CD4-positive, alpha-beta memory T cell (primary cell): Measurements from ENCODE around the gene NPHP4. TPM values are rescaled to one million over a fixed set of nuclear protein-coding genes. Genes with fewer than 3 reads are reported as not detected.

Experiments
- CTCF ChIA-PET: fragments of 350-600 bp; sonication (Branson Sonifier 250); formaldehyde crosslinking; loops from one replicate; lab custom pipeline; 2021; ENCODE audit warnings: inconsistent platforms; ENCODE audit not compliant: partially characterized antibody; lab: Charles Lee
- POLR2A ChIA-PET: fragments of 350-600 bp; sonication (Branson Sonifier 250); formaldehyde crosslinking; loops from one replicate; lab custom pipeline; 2021; ENCODE audit not compliant: partially characterized antibody; lab: Charles Lee
- DNase-seq, 5 donors: peaks; one replicate each; pipeline versions ENCODE4 v3.0.0 to v3.0.0-alpha.2; 2020 to 2022; ENCODE audit warnings: mixed read lengths in 1 of 5
- H3K27ac ChIP-seq: one replicate; pipeline ENCODE4 v1.7.0; 2013; ENCODE audit warnings: low read depth, low read length
- H3K27me3 ChIP-seq: 2 replicates; pipeline ENCODE4 v1.7.0; 2013; ENCODE audit warnings: mild to moderate bottlenecking, low read length, moderate library complexity; ENCODE audit not compliant: insufficient read depth
- H3K36me3 ChIP-seq: 2 replicates; pipeline ENCODE4 v1.7.0; 2013; ENCODE audit warnings: mild to moderate bottlenecking, low read length, moderate library complexity; ENCODE audit not compliant: insufficient read depth
- H3K4me1 ChIP-seq: 2 replicates; pipeline ENCODE4 v1.7.0; 2013; ENCODE audit warnings: mild to moderate bottlenecking, low read length, moderate library complexity; ENCODE audit not compliant: insufficient read depth
- H3K4me3 ChIP-seq, 2 donors: one replicate each; pipeline ENCODE4 v1.7.0; 2013; ENCODE audit warnings: low read length in 2 of 2, mild to moderate bottlenecking in 1 of 2
- H3K9me3 ChIP-seq, 2 donors: one replicate each; pipeline ENCODE4 v1.7.0; 2013; ENCODE audit warnings: low read length in 2 of 2, control low read depth in 1 of 2; ENCODE audit not compliant: control insufficient read depth in 1 of 2
- H3K27ac Mint-ChIP-seq, 7 donors: one replicate each; pipeline ENCODE4 v1.8.0; 2020 to 2021; ENCODE audit warnings: mixed read lengths in 7 of 7, mild to moderate bottlenecking in 6 of 7, inconsistent platforms in 3 of 7, moderate library complexity in 3 of 7
- H3K27me3 Mint-ChIP-seq, 2 donors: one replicate each; pipeline ENCODE4 v1.8.0; 2020 to 2021; ENCODE audit warnings: mixed read lengths in 2 of 2
- H3K36me3 Mint-ChIP-seq, 2 donors: one replicate each; pipeline ENCODE4 v1.8.0; 2020 to 2021; ENCODE audit warnings: mixed read lengths in 2 of 2, inconsistent platforms in 1 of 2, mild to moderate bottlenecking in 1 of 2
- H3K4me1 Mint-ChIP-seq, 4 donors: one replicate each; pipeline ENCODE4 v1.8.0; 2020 to 2021; ENCODE audit warnings: mixed read lengths in 4 of 4, mild to moderate bottlenecking in 1 of 4
- H3K4me3 Mint-ChIP-seq, 8 donors: one replicate each; pipeline ENCODE4 v1.8.0; 2020 to 2021; ENCODE audit warnings: mixed read lengths in 8 of 8, mild to moderate bottlenecking in 7 of 8, moderate library complexity in 6 of 8, inconsistent platforms in 3 of 8
- H3K9me3 Mint-ChIP-seq, 8 donors: one replicate each; pipeline ENCODE4 v1.8.0; 2020 to 2021; ENCODE audit warnings: mixed read lengths in 8 of 8, mild to moderate bottlenecking in 5 of 8, inconsistent platforms in 3 of 8, moderate library complexity in 1 of 8
- intact Hi-C: fragments of 100-400 bp; cut with micrococcal nuclease; formaldehyde crosslinking; loops from one replicate; pipeline ENCODE4 v1.15.1; 2023
- polyA plus RNA-seq, 2 donors: library from polyadenylated mRNA; unstranded; fragments of 300-500 nt; fragmentation: Illumina TruSeq; gene quantifications; one replicate each; pipeline ENCODE4 v1.2.3, GENCODE V29; 2021
- total RNA-seq, 2 experiments: library from RNA; stranded (reverse); gene quantifications; one replicate each; pipeline ENCODE4 v1.2.3, GENCODE V29; 2021

The NPHP4 gene
- total and polyA plus RNA-seq, 4 experiments from 2014 or later: 1.0 to 9.6 (median 4.3) TPM

GRCh38 chr1:6006882-6007281 is 14.7 kb upstream of the NPHP4 start:
- ChIA-PET CTCF (interaction anchor here (0.8 kb wide), 1 partner anchor 19 kb away, joined by 3 read pairs; no protein-coding TSS in a partner anchor), POLR2A (no interaction called here)
- Mint-ChIP-seq H3K36me3 (peaks cover 6 to 12% of the 10 kb centered on the region in 2 donors), H3K4me3 (peak overlapping the region in 1 of 8 donors; percentile 55), H3K9me3 (no peaks in the 10 kb centered on the region), H3K27me3 (no peaks in the 10 kb centered on the region), H3K27ac (peak overlapping the region in 2 of 7 donors; percentile 68 to 74), H3K4me1 (peaks cover 5 to 20% (median 12%) of the 10 kb centered on the region in 4 donors)
- DNase-seq: no peak
- intact Hi-C loops: no loop called here
- Histone ChIP-seq H3K36me3 (no peaks in the 10 kb centered on the region), H3K27ac (no peak overlapping the region), H3K27me3 (no peaks in the 10 kb centered on the region), H3K4me3 (no peak overlapping the region), H3K4me1 (peaks cover 16% of the 10 kb centered on the region), H3K9me3 (no peaks in the 10 kb centered on the region)

- Mint-ChIP-seq H3K27ac (no peak overlapping the region), H3K4me1 (peaks cover 7 to 25% (median 12%) of the 10 kb centered on the region in 4 donors), H3K36me3 (peaks cover 6 to 14% of the 10 kb centered on the region in 2 donors), H3K9me3 (no peaks in the 10 kb centered on the region), H3K27me3 (no peaks in the 10 kb centered on the region), H3K4me3 (peak overlapping the region in 1 of 8 donors; percentile 24)
- Histone ChIP-seq H3K4me3 (no peak overlapping the region), H3K9me3 (no peaks in the 10 kb centered on the region), H3K36me3 (no peaks in the 10 kb centered on the region), H3K27ac (no peak overlapping the region), H3K27me3 (no peaks in the 10 kb centered on the region), H3K4me1 (peaks cover 21% of the 10 kb centered on the region)
- POLR2A ChIA-PET: interaction anchor here (1.5 kb wide), 1 partner anchor 23 kb away, joined by 3 read pairs; no protein-coding TSS in a partner anchor
- CTCF ChIA-PET: interaction anchor here (1.0 kb wide), 1 partner anchor 21 kb away, joined by 3 read pairs; no protein-coding TSS in a partner anchor
- no peak for DNase-seq
- intact Hi-C loops: no loop called here
Observed at GRCh38 chr1:6005276-6005917, 13.2 kb upstream of the NPHP4 start.

- no peaks in the 10 kb centered on the region for H3K9me3 Mint-ChIP-seq
- Histone ChIP-seq H3K4me1 (peaks cover 21% of the 10 kb centered on the region), H3K4me3 (no peak overlapping the region), H3K27me3 (no peaks in the 10 kb centered on the region), H3K36me3 (no peaks in the 10 kb centered on the region), H3K9me3 (no peaks in the 10 kb centered on the region), H3K27ac (no peak overlapping the region)
- no peaks in the 10 kb centered on the region for H3K27me3 Mint-ChIP-seq
- intact Hi-C loops: no loop called here
- no peak for DNase-seq
- H3K4me1 Mint-ChIP-seq: peaks cover 11 to 25% (median 14%) of the 10 kb centered on the region in 4 donors
- peak overlapping the region in 1 of 8 donors; percentile 78 for H3K4me3 Mint-ChIP-seq
- H3K27ac Mint-ChIP-seq: peak overlapping the region in 4 of 7 donors; percentile 34 to 90 (median 56)
- H3K36me3 Mint-ChIP-seq: peaks cover 6 to 17% of the 10 kb centered on the region in 2 donors
- CTCF ChIA-PET: interaction anchor here (0.9 to 1.2 kb wide), 3 partner anchors 12 to 24 kb away, joined by 3 to 4 read pairs (median 3); partner anchors contain the start of gene NPHP4
- POLR2A ChIA-PET: no interaction called here
Observed at GRCh38 chr1:6004412-6005123, 12.3 kb upstream of the NPHP4 start.

- H3K9me3 ChIP-seq: no peaks in the 10 kb centered on the region
- Mint-ChIP-seq H3K27ac (peak overlapping the region in 5 of 7 donors; percentile 34 to 90 (median 66)), H3K4me3 (peak overlapping the region in 1 of 8 donors; percentile 78), H3K9me3 (no peaks in the 10 kb centered on the region), H3K27me3 (no peaks in the 10 kb centered on the region), H3K4me1 (peaks cover 11 to 30% (median 15%) of the 10 kb centered on the region in 4 donors), H3K36me3 (peaks cover 6 to 16% of the 10 kb centered on the region in 2 donors)
- DNase-seq: no peak
- H3K4me3 ChIP-seq: no peak overlapping the region
- CTCF ChIA-PET: interaction anchor here (0.9 to 1.4 kb wide), 3 partner anchors 11 to 29 kb away, joined by 3 to 4 read pairs (median 3); partner anchors contain the start of gene NPHP4
- intact Hi-C loops: no loop called here
- H3K27ac ChIP-seq: no peak overlapping the region
- peaks cover 21% of the 10 kb centered on the region for H3K4me1 ChIP-seq
- no peaks in the 10 kb centered on the region for H3K27me3 ChIP-seq
- POLR2A ChIA-PET: interaction anchor here (1.1 kb wide), 1 partner anchor 11 kb away, joined by 3 read pairs; the partner anchor contains the start of gene NPHP4
- no peaks in the 10 kb centered on the region for H3K36me3 ChIP-seq
Observed at GRCh38 chr1:6003568-6004411, 11.6 kb upstream of the NPHP4 start.

GRCh38 chr1:6002714-6003501 is 10.7 kb upstream of the NPHP4 start:
- peak overlapping the region in 1 of 8 donors; percentile 72 for H3K4me3 Mint-ChIP-seq
- Histone ChIP-seq H3K9me3 (no peaks in the 10 kb centered on the region), H3K27ac (no peak overlapping the region), H3K27me3 (no peaks in the 10 kb centered on the region), H3K4me1 (peaks cover 26% of the 10 kb centered on the region), H3K36me3 (no peaks in the 10 kb centered on the region), H3K4me3 (no peak overlapping the region)
- intact Hi-C loops: no loop called here
- peaks cover 12 to 39% (median 22%) of the 10 kb centered on the region in 4 donors for H3K4me1 Mint-ChIP-seq
- ChIA-PET CTCF (interaction anchor here (1.4 to 1.6 kb wide), 2 partner anchors 15 to 30 kb away, joined by 3 to 4 read pairs; no protein-coding TSS in a partner anchor), POLR2A (interaction anchor here (0.9 to 1.5 kb wide), 6 partner anchors 9 to 26 kb away, joined by 3 to 7 read pairs (median 4); partner anchors contain the start of gene NPHP4)
- peak overlapping the region in 1 of 7 donors; percentile 72 for H3K27ac Mint-ChIP-seq
- no peak for DNase-seq
- H3K9me3 Mint-ChIP-seq: no peaks in the 10 kb centered on the region
- peaks cover 6 to 16% of the 10 kb centered on the region in 2 donors for H3K36me3 Mint-ChIP-seq
- H3K27me3 Mint-ChIP-seq: no peaks in the 10 kb centered on the region

GRCh38 chr1:6001992-6002576 is 9.9 kb upstream of the NPHP4 start:
- Mint-ChIP-seq H3K27ac (peak overlapping the region in 3 of 7 donors; percentile 4 to 72 (median 22)), H3K27me3 (no peaks in the 10 kb centered on the region), H3K4me1 (peaks cover 13 to 45% (median 24%) of the 10 kb centered on the region in 4 donors), H3K9me3 (no peaks in the 10 kb centered on the region), H3K4me3 (peak overlapping the region in 1 of 8 donors; percentile 53), H3K36me3 (peaks cover 6 to 16% of the 10 kb centered on the region in 2 donors)
- H3K4me1 ChIP-seq: peaks cover 23% of the 10 kb centered on the region
- no peak for DNase-seq
- POLR2A ChIA-PET: interaction anchor here (0.7 to 1.5 kb wide), 8 partner anchors 8 to 197 kb away, joined by 3 to 7 read pairs (median 3); partner anchors contain the start of genes NPHP4 and RPL22
- no peaks in the 10 kb centered on the region for H3K36me3 ChIP-seq
- intact Hi-C loops: no loop called here
- no peaks in the 10 kb centered on the region for H3K27me3 ChIP-seq
- H3K27ac ChIP-seq: no peak overlapping the region
- CTCF ChIA-PET: interaction anchor here (1.6 kb wide), 1 partner anchor 16 kb away, joined by 4 read pairs; no protein-coding TSS in a partner anchor
- no peaks in the 10 kb centered on the region for H3K9me3 ChIP-seq
- H3K4me3 ChIP-seq: no peak overlapping the region
